MCF 10A (cell line): ENCODE results near the gene B4GALT2. TPM values are rescaled to one million over a fixed set of nuclear protein-coding genes. Genes with fewer than 3 reads are reported as not detected.
A peak's percentile ranks its signal among the peaks of the same experiment; 100 is the strongest.

Experiments used
- BruUV-seq: library from RNA; stranded (reverse); fragments of 400-500 nt; replicated peaks from 2 replicates; lab custom pipeline; 2021; lab: Mats Ljungman, UMichigan
- CTCF ChIA-PET: fragments of 300-600 bp; sonication (Branson Sonifier 250); formaldehyde crosslinking; extraction: SDS; loops from one replicate; lab custom pipeline; 2021; ENCODE audit warnings: antibody characterized with exemption, inconsistent platforms; lab: Yijun Ruan, JAX
- POLR2A ChIA-PET: fragments of 300-600, 350-650 bp; sonication (Branson Sonifier 250); formaldehyde crosslinking; extraction: SDS; loops from one replicate; lab custom pipeline; 2020; ENCODE audit warnings: antibody characterized with exemption, inconsistent platforms; lab: Yijun Ruan, JAX
- DNase-seq: peaks from one replicate; pipeline ENCODE4 v3.0.0-alpha.2; 2018; ENCODE audit not compliant: unreplicated experiment
- H3K27ac Mint-ChIP-seq: one replicate; pipeline ENCODE4 v1.8.0; 2022; ENCODE audit warnings: mild to moderate bottlenecking, low read depth, mixed read lengths; ENCODE audit not compliant: unreplicated experiment
- H3K27me3 Mint-ChIP-seq: one replicate; pipeline ENCODE4 v1.8.0; 2022; ENCODE audit warnings: mixed read lengths; ENCODE audit not compliant: insufficient read depth, unreplicated experiment
- H3K36me3 Mint-ChIP-seq: one replicate; pipeline ENCODE4 v1.8.0; 2022; ENCODE audit warnings: mild to moderate bottlenecking, moderate library complexity, mixed read lengths; ENCODE audit not compliant: insufficient read depth, unreplicated experiment
- H3K4me1 Mint-ChIP-seq: one replicate; pipeline ENCODE4 v1.8.0; 2022; ENCODE audit warnings: mixed read lengths; ENCODE audit not compliant: insufficient read depth, unreplicated experiment
- H3K4me3 Mint-ChIP-seq: one replicate; pipeline ENCODE4 v1.8.0; 2022; ENCODE audit warnings: mild to moderate bottlenecking, moderate library complexity, mixed read lengths; ENCODE audit not compliant: unreplicated experiment
- H3K9me3 Mint-ChIP-seq: one replicate; pipeline ENCODE4 v1.8.0; 2022; ENCODE audit warnings: mixed read lengths; ENCODE audit not compliant: unreplicated experiment
- intact Hi-C: fragments of 100-400 bp; cut with micrococcal nuclease; formaldehyde crosslinking; loops from 2 replicates; pipeline ENCODE4 v1.14.1; 2022
- total RNA-seq: library from RNA; stranded (reverse); gene quantifications from 2 replicates; pipeline ENCODE4 v1.2.3, GENCODE V29; 2022
- TF ChIP-seq, protein P1 (sequence below): fragments of 200-600 bp; IDR thresholded peaks from one replicate; pipeline ENCODE4 v1.8.0; 2022; ENCODE audit warnings: antibody characterized with exemption, mild to moderate bottlenecking; ENCODE audit not compliant: unreplicated experiment

B4GALT2 gene
- total RNA-seq, 1 experiment from 2014 or later = 68.4 TPM

- Mint-ChIP-seq H3K4me3 (no peak overlapping the region), H3K27ac (no peak overlapping the region), H3K36me3 (peaks cover 38% of the 10 kb centered on the region), H3K9me3 (no peaks in the 10 kb centered on the region), H3K4me1 (peaks cover 7% of the 10 kb centered on the region), H3K27me3 (no peaks in the 10 kb centered on the region)
- BruUV-seq = no TSS peak
- no peak for DNase-seq
- intact Hi-C loops = no loop called here
- CTCF ChIA-PET = interaction anchor here (0.8 to 3.8 kb wide), 6 partner anchors 11 to 91 kb away, joined by 3 to 23 read pairs (median 6); no protein-coding TSS in a partner anchor
- POLR2A ChIA-PET = no interaction called here
- TF ChIP-seq, protein P1, sequence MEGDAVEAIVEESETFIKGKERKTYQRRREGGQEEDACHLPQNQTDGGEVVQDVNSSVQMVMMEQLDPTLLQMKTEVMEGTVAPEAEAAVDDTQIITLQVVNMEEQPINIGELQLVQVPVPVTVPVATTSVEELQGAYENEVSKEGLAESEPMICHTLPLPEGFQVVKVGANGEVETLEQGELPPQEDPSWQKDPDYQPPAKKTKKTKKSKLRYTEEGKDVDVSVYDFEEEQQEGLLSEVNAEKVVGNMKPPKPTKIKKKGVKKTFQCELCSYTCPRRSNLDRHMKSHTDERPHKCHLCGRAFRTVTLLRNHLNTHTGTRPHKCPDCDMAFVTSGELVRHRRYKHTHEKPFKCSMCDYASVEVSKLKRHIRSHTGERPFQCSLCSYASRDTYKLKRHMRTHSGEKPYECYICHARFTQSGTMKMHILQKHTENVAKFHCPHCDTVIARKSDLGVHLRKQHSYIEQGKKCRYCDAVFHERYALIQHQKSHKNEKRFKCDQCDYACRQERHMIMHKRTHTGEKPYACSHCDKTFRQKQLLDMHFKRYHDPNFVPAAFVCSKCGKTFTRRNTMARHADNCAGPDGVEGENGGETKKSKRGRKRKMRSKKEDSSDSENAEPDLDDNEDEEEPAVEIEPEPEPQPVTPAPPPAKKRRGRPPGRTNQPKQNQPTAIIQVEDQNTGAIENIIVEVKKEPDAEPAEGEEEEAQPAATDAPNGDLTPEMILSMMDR = no peak
Observed at GRCh38 chr1:44021581-44022321, 42.7 kb downstream of the B4GALT2 start.

DNA sequence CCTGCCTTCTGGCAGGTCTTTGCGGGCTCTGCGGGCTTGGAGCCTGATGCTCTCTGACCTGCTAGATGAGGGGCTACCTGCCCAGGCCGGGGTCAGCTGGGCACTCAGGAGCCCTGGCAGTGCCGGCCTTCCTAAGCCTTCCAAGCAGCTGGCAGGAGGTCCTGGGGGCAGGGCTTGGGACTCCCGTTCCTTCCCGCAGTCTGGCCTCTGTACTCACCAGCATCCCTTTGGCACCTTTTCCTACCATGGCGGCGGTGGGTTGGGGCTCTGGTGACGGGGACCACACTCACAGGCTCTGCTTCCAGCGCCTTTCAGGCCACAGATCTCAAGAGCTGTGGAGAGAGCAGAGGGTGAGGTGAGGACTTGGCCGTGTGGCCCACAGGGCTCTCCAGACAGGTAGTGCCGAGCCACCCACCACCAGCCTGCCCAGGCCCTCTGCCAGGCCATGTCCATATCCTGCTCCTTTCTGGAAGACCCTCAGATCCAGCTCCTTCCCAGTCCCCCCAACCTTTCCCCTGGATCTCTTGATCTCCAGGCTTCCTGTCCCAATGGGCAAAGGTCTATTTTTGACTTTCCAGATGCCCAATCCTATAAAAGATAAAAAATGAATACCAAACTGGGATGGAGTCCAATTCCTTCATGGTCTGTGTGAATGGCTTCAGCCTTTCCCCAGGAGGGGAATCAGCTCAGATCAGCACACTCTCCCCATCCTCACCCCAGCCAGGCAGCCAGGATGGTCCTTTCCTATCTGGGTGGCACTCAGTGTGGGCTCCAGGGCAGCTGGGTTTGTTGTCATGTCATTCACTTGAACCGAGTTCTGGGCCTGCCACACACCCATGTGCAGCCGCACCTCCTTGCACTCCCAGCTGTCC is 45.3 kb downstream of the B4GALT2 start:
- no TSS peak for BruUV-seq
- Mint-ChIP-seq H3K27me3 (no peaks in the 10 kb centered on the region), H3K4me3 (no peak overlapping the region), H3K9me3 (no peaks in the 10 kb centered on the region), H3K27ac (peak overlapping the region; percentile 7), H3K36me3 (peaks cover 38% of the 10 kb centered on the region), H3K4me1 (peaks cover 24% of the 10 kb centered on the region)
- intact Hi-C loops = no loop called here
- ChIA-PET POLR2A (interaction anchor here (1.0 kb wide), 1 partner anchor 18 kb away, joined by 3 read pairs; no protein-coding TSS in a partner anchor), CTCF (interaction anchor here (1.1 to 16.5 kb wide), 3 partner anchors 13 to 22 kb away, joined by 3 to 218 read pairs (median 4); no protein-coding TSS in a partner anchor)
- no peak for DNase-seq
- TF ChIP-seq, protein P1 = no peak

DNA sequence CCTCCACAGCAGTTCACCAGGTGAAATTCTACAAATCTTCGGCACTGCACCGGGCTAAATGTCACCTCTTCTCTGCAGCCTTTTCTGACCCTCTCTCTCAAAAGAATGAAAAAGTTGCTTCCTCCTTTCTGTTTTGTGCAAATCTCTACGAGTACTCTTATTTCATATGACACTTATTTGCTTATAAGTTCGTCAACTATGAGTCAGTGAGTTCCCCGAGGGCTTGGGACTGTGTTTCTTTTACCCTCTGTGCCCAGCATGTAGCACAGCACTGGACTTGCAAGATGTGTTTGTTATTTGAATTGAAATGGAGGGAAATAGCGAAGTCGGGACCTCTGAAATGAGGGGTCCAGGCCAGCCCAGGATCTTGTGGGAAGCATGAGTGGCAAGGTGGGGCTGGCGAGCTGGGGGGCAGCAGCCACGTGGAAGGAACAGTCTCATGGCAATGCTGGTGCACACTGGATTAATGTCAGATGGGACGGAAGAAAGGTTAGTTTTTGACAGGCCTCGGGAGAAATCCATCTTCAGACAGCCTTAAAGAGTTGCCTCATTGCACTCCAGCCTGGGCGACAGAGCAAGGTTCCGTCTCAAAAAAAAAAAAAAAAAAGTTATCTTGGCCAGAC is 46.0 kb downstream of the B4GALT2 start:
- peak; percentile 69 for DNase-seq
- Mint-ChIP-seq H3K36me3 (peaks cover 38% of the 10 kb centered on the region), H3K27me3 (no peaks in the 10 kb centered on the region), H3K9me3 (no peaks in the 10 kb centered on the region), H3K4me3 (no peak overlapping the region), H3K4me1 (peaks cover 31% of the 10 kb centered on the region), H3K27ac (peak overlapping the region; percentile 7)
- POLR2A ChIA-PET = interaction anchor here (1.0 kb wide), 1 partner anchor 19 kb away, joined by 3 read pairs; no protein-coding TSS in a partner anchor
- intact Hi-C loops = no loop called here
- TF ChIP-seq, protein P1 = no peak
- CTCF ChIA-PET = interaction anchor here (0.7 to 16.5 kb wide), 3 partner anchors 19 to 29 kb away, joined by 3 to 218 read pairs (median 4); no protein-coding TSS in a partner anchor
- no TSS peak for BruUV-seq
